ENCODE results near the gene CUX1.

DNA sequence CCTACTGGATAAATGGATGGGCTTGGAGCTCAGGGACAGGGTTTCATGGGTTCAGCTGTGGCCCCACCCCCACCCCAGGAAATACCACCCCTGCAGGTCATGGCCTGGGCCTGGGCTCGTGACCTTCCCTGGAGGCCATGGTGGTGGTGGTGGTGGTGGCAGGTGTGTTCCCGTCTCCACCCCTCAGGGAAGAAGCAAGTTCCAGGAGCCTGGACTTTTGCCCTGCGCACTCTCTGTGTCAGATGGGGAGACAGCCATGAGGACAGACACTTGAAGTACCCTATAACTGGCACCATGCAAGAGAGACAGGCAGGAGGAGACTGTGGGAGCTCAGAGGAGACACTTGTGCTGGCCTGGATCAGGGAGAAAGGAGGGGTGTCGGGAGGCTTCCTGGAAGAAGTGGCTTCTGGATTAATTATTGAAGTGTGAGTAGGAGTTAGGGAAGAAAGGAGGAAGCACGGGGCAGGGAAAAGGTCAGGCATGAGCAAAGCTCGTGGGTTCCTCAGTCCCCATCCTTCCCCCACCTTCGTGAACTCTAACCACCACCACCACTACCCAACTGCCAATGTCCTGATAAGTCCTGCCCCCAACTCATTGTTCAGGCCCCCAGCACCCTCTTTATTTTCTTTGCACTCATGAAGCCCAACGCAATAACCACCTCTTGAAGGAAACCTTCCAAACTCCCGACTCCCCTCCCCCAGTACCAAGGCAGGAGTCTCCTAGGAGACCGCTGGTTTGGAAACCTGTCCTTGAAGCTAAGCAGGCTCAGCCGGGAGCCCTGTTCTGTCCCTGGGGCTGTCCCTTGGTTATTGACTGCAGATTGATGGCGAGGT, 478.1 kb downstream of the CUX1 start:
- no peak for TF ChIP-seq CTCF (IDR thresholded peaks at IDR 0.05; ENCODE audit: insufficient read depth, low read depth, low read length)
- TF ChIP-seq EZH2 (IDR thresholded peaks at IDR 0.05; ENCODE audit: insufficient read depth, low read length), result no peak

All from astrocyte (in vitro differentiated cells and primary cell).